SK-N-SH (cell line): ENCODE data around the gene CKM. TPM values are rescaled to one million over a fixed set of nuclear protein-coding genes. Genes with fewer than 3 reads are reported as not detected.

Source experiments
- CTCF ChIA-PET: fragments of 300-600, 350-600 bp; formaldehyde crosslinking; extraction: SDS; loops from one replicate; lab custom pipeline; 2021; lab: Yijun Ruan, JAX
- POLR2A ChIA-PET: fragments of 350-600 bp; sonication (Branson Sonifier 250); formaldehyde crosslinking; extraction: SDS; loops from one replicate; lab custom pipeline; 2020; ENCODE audit warnings: antibody characterized with exemption, inconsistent platforms; lab: Yijun Ruan, JAX
- DNase-seq: peaks from one replicate; pipeline ENCODE4 v3.0.0; 2012
- H2AFZ ChIP-seq: fragments of 200-600 bp; sonication (generic); 2 replicates; pipeline ENCODE4 v1.8.1; 2016; ENCODE audit warnings: antibody characterized with exemption, mild to moderate bottlenecking, low read depth
- H3F3A ChIP-seq: fragments of 200-600 bp; sonication (generic); replicated peaks from 2 replicates; pipeline ENCODE3; 2016; ENCODE audit warnings: antibody characterized with exemption, mild to moderate bottlenecking; ENCODE audit not compliant: insufficient read depth
- H3K27ac ChIP-seq, 2 experiments: fragments of 200-500 bp in 1 of 2; fragments of 200-600 bp in 1 of 2; sonication (Bioruptor generic) in 1 of 2; sonication (generic), shearing (Covaris generic) in 1 of 2; 2 replicates each; pipeline versions ENCODE4 v1.5.1 to v1.6.1; 2014 to 2016; ENCODE audit warnings: low read depth in 2 of 2, inconsistent platforms in 1 of 2, low read length in 1 of 2, mild to moderate bottlenecking in 1 of 2, mixed read lengths in 1 of 2
- H3K27me3 ChIP-seq: fragments of 200-600 bp; sonication (generic), shearing (Covaris generic); 2 replicates; pipeline ENCODE4 v1.6.1; 2016; ENCODE audit warnings: mixed run types; ENCODE audit not compliant: insufficient read depth
- H3K36me3 ChIP-seq, 2 experiments: fragments of 200-500 bp in 1 of 2; fragments of 200-600 bp in 1 of 2; sonication (Bioruptor generic) in 1 of 2; sonication (generic) in 1 of 2; replicated peaks in 1 of 2; 2 replicates each; pipeline versions ENCODE3 to v1.5.1; 2014 to 2016; ENCODE audit warnings: low read length in 1 of 2, mild to moderate bottlenecking in 1 of 2; ENCODE audit not compliant: insufficient read depth in 2 of 2, control insufficient read depth in 1 of 2
- H3K4me1 ChIP-seq, 2 experiments: fragments of 200-500 bp in 1 of 2; fragments of 200-600 bp in 1 of 2; sonication (Bioruptor generic) in 1 of 2; sonication (generic), shearing (Covaris generic) in 1 of 2; 2 replicates each; pipeline versions ENCODE4 v1.5.1 to v1.6.1; 2014 to 2016; ENCODE audit warnings: low read depth in 1 of 2, low read length in 1 of 2, mixed run types in 1 of 2; ENCODE audit not compliant: insufficient read depth in 2 of 2, control insufficient read depth in 1 of 2
- H3K4me2 ChIP-seq: fragments of 200-600 bp; sonication (generic), shearing (Covaris generic); 2 replicates; pipeline ENCODE4 v1.6.1; 2017; ENCODE audit warnings: mixed run types
- H3K4me3 ChIP-seq, 2 experiments: fragments of 200-500 bp in 1 of 2; fragments of 200-600 bp in 1 of 2; sonication (Bioruptor generic) in 1 of 2; sonication (generic), shearing (Covaris generic) in 1 of 2; 2 replicates each; pipeline versions ENCODE4 v1.5.1 to v1.8.1; 2014 to 2016; ENCODE audit warnings: low read depth in 2 of 2, inconsistent platforms in 1 of 2, low read length in 1 of 2, mild to moderate bottlenecking in 1 of 2, mixed read lengths in 1 of 2, moderate library complexity in 1 of 2
- H3K79me2 ChIP-seq: fragments of 200-600 bp; sonication (generic); 2 replicates; pipeline ENCODE4 v1.8.1; 2017; ENCODE audit warnings: mild to moderate bottlenecking; ENCODE audit not compliant: insufficient read depth
- H3K9ac ChIP-seq: fragments of 200-600 bp; sonication (generic); 2 replicates; pipeline ENCODE4 v1.6.1; 2017; ENCODE audit warnings: mixed run types
- H3K9me2 ChIP-seq: fragments of 200-600 bp; sonication (generic); 2 replicates; pipeline ENCODE4 v1.6.1; 2017; ENCODE audit warnings: mixed run types
- H3K9me3 ChIP-seq: fragments of 200-600 bp; sonication (generic); 2 replicates; pipeline ENCODE4 v1.6.1; 2017; ENCODE audit warnings: mixed run types, mild to moderate bottlenecking, moderate library complexity
- H4K20me1 ChIP-seq: fragments of 200-600 bp; sonication (generic); 2 replicates; pipeline ENCODE4 v1.6.1; 2017; ENCODE audit warnings: mild to moderate bottlenecking, mixed run types; ENCODE audit not compliant: insufficient read depth
- CHD2 ChIP-seq: fragments of 150-350 bp; IDR thresholded peaks from 2 replicates; pipeline ENCODE4 v1.6.1; 2018; ENCODE audit warnings: low read length; ENCODE audit not compliant: partially characterized antibody
- EZH2phosphoT487 ChIP-seq: fragments of 200-600 bp; sonication (generic); IDR thresholded peaks from 2 replicates; pipeline ENCODE4 v1.6.1; 2017; ENCODE audit warnings: low read depth, mixed run types, mild to moderate bottlenecking, antibody characterized with exemption, moderate library complexity, borderline replicate concordance
- FOSL2 ChIP-seq: IDR thresholded peaks from 2 replicates; pipeline ENCODE4 v1.4.0; 2012; ENCODE audit warnings: low read depth, mild to moderate bottlenecking, moderate library complexity, borderline replicate concordance
- FOXJ3 ChIP-seq: sonication (generic); formaldehyde crosslinking; IDR thresholded peaks from 2 replicates; pipeline ENCODE4 v1.5.1; 2020; ENCODE audit warnings: mild to moderate bottlenecking, missing genetic modification reagents
- JUND ChIP-seq: IDR thresholded peaks from 2 replicates; pipeline ENCODE4 v1.4.0; 2012
- MEF2A ChIP-seq: IDR thresholded peaks from 2 replicates; pipeline ENCODE4 v1.4.0; 2012; ENCODE audit warnings: low read depth, borderline replicate concordance
- MXI1 ChIP-seq: IDR thresholded peaks from 2 replicates; pipeline ENCODE4 v1.6.1; 2012; ENCODE audit warnings: mild to moderate bottlenecking, low read depth, low read length, improper control_type of control experiment
- NFIC ChIP-seq: IDR thresholded peaks from 2 replicates; pipeline ENCODE4 v1.4.0; 2012; ENCODE audit warnings: borderline replicate concordance
- NRF1 ChIP-seq: IDR thresholded peaks from 2 replicates; pipeline ENCODE4 v1.6.1; 2012; ENCODE audit warnings: low read depth, mild to moderate bottlenecking, low read length
- RAD21 ChIP-seq: IDR thresholded peaks from 2 replicates; pipeline ENCODE4 v1.6.1; 2012; ENCODE audit warnings: mild to moderate bottlenecking, low read length
- RCOR1 ChIP-seq: fragments of 150-350 bp; IDR thresholded peaks from 2 replicates; pipeline ENCODE4 v1.6.1; 2017; ENCODE audit warnings: antibody characterized with exemption, low read length
- RXRA ChIP-seq: IDR thresholded peaks from 2 replicates; pipeline ENCODE4 v1.4.0; 2012; ENCODE audit warnings: low read depth, mild to moderate bottlenecking, borderline replicate concordance
- SMC3 ChIP-seq: IDR thresholded peaks from 2 replicates; pipeline ENCODE4 v1.6.1; 2012; ENCODE audit warnings: low read depth, low read length, improper control_type of control experiment
- TCF12 ChIP-seq: IDR thresholded peaks from 2 replicates; pipeline ENCODE4 v1.4.0; 2012
- TEAD4 ChIP-seq: IDR thresholded peaks from 2 replicates; pipeline ENCODE4 v1.4.0; 2012; ENCODE audit warnings: mild to moderate bottlenecking, borderline replicate concordance; ENCODE audit not compliant: insufficient read depth
- YY1 ChIP-seq: IDR thresholded peaks from 2 replicates; pipeline ENCODE4 v1.4.0; 2012; ENCODE audit warnings: low read depth, mild to moderate bottlenecking
- ZBTB33 ChIP-seq: IDR thresholded peaks from 2 replicates; pipeline ENCODE4 v1.4.0; 2012; ENCODE audit warnings: low read depth, borderline replicate concordance
- WGBS: methylation state at CpG from one replicate; pipeline ENCODE4 v1.1.6; 2017; ENCODE audit warnings: low lambda C conversion rate; 5-methylcytosine and 5-hydroxymethylcytosine counted together
- polyA plus RNA-seq, 3 experiments: library from polyadenylated mRNA; depleted of rRNA; stranded (reverse); fragments of >200 nt; gene quantifications; 2 replicates each; pipeline ENCODE4 v1.2.3, GENCODE V29; 2012
- TF ChIP-seq, protein P1 (sequence below): IDR thresholded peaks from 2 replicates; pipeline ENCODE4 v1.4.0; 2012; ENCODE audit warnings: low read depth, borderline replicate concordance
- TF ChIP-seq, protein P2 (sequence below): IDR thresholded peaks from 2 replicates; pipeline ENCODE4 v1.4.0; 2012; ENCODE audit warnings: low read depth

The CKM gene
- polyA plus RNA-seq, 1 of the 3 experiments (the other 2 are of a cell fraction), result 0.05 TPM

DNA sequence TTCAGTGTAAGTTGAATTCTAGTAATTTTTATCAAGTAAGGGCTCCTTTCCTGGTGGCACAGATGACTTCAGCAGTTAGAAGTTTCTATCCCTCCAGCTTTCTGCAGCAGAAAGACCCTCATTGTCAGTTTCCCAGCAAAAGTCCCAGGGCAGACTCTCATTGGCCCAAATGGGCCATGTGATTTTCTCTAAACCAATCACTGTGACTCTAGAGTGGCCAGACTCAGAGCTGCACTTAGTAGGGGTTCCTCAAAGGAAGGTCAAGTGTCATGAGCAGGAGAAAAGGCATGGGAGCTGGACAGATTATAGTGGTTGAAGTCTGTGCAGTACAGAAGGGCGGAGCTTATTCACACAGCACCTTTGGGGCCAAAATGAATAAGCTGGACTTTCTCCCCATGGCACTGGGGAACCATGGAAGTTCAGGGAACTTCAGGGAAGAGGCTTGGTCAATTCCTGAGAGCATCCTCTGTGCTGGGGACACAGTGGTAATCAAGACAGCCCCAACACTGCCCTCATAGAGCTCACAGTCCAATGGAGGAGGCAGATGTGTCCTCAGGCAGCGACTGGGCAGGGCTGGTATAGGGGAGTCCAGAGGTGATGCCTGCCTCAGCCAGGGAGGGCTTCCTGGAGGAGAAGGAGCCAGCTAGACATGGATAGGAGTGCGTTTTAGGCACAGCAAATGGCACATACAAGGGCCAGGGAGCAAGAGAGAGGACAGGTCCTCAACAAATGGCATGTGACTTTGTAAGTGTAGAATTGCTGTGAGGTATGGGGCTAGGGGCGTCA is 18.3 kb downstream of the CKM start:
- H3K4me3 ChIP-seq, result no peak overlapping the region
- H3K79me2 ChIP-seq, result no peaks in the 10 kb centered on the region
- peaks cover 0 to 7% of the 10 kb centered on the region in 2 experiments; a peak in 1 of 4 replicates for H3K4me1 ChIP-seq
- ChIA-PET CTCF (interaction anchor here (1.1 kb wide), 1 partner anchor 9 kb away, joined by 3 read pairs; no protein-coding TSS in a partner anchor), POLR2A (no interaction called here)
- H3K27ac ChIP-seq, result no peak overlapping the region
- no peaks in the 10 kb centered on the region for H3K9me3 ChIP-seq
- 32% methylated on average over 4 of the region's 4 CpGs for WGBS
- H3K9me2 ChIP-seq, result no peaks in the 10 kb centered on the region
- peaks cover 7% of the 10 kb centered on the region for H3F3A ChIP-seq
- no peak overlapping the region for H2AFZ ChIP-seq
- TF ChIP-seq RCOR1, result no peak
- TF ChIP-seq, protein P1, sequence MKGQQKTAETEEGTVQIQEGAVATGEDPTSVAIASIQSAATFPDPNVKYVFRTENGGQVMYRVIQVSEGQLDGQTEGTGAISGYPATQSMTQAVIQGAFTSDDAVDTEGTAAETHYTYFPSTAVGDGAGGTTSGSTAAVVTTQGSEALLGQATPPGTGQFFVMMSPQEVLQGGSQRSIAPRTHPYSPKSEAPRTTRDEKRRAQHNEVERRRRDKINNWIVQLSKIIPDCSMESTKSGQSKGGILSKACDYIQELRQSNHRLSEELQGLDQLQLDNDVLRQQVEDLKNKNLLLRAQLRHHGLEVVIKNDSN, result peak; percentile 36; the same call in 1 of the 2 replicates
- H3K9ac ChIP-seq, result no peak overlapping the region
- DNase-seq, result no peak
- H3K27me3 ChIP-seq, result no peaks in the 10 kb centered on the region
- H3K4me2 ChIP-seq, result no peak overlapping the region
- H4K20me1 ChIP-seq, result no peaks in the 10 kb centered on the region
- no peaks in the 10 kb centered on the region for H3K36me3 ChIP-seq

GRCh38 chr19:45303269-45304060 is 19.2 kb downstream of the CKM start:
- Histone ChIP-seq H3K27me3 (no peaks in the 10 kb centered on the region), H3K27ac (no peak overlapping the region), H3K4me3 (no peak overlapping the region), H3K9ac (no peak overlapping the region), H3K4me2 (no peak overlapping the region), H3F3A (peaks cover 7% of the 10 kb centered on the region), H3K36me3 (no peaks in the 10 kb centered on the region), H4K20me1 (no peaks in the 10 kb centered on the region), H3K9me3 (no peaks in the 10 kb centered on the region), H3K79me2 (no peaks in the 10 kb centered on the region), H2AFZ (no peak overlapping the region), H3K9me2 (no peaks in the 10 kb centered on the region), H3K4me1 (peaks cover 0 to 7% of the 10 kb centered on the region in 2 experiments; a peak in 1 of 4 replicates)
- ChIA-PET CTCF (no interaction called here), POLR2A (no interaction called here)
- WGBS, result 81% methylated on average over 12 of the region's 12 CpGs
- no peak for DNase-seq
- TF ChIP-seq CHD2 (no peak), MXI1 (no peak), FOSL2 (no peak), NFIC (no peak), JUND (no peak), YY1 (no peak), ZBTB33 (no peak), SMC3 (no peak), RXRA (no peak), MEF2A (no peak), RCOR1 (no peak), RAD21 (no peak), TCF12 (no peak), EZH2phosphoT487 (no peak), NRF1 (no peak), FOXJ3 (CRISPR knock-in tag) (no peak), TEAD4 (no peak)
- TF ChIP-seq, protein P2, sequence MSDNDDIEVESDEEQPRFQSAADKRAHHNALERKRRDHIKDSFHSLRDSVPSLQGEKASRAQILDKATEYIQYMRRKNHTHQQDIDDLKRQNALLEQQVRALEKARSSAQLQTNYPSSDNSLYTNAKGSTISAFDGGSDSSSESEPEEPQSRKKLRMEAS, result no peak
- TF ChIP-seq, protein P1, result no peak
